Lower lobe of right lung (tissue), 2 donors: ENCODE data around the gene ARID4A. TPM values are rescaled to one million over a fixed set of nuclear protein-coding genes. Genes with fewer than 3 reads are reported as not detected.
A peak's percentile ranks its signal among the peaks of the same experiment; 100 is the strongest.

ENCODE experiments used
- ATAC-seq, 2 donors: fragments of 200-7000 bp; cut with Tn5 transposase; one replicate each; pipeline ENCODE4 v1.9.1; 2020 to 2022; ENCODE audit warnings: mild to moderate bottlenecking in 2 of 2, moderate library complexity in 2 of 2
- DNase-seq: peaks from one replicate; pipeline ENCODE4 v3.0.0-alpha.2; 2020
- H3K27ac ChIP-seq: fragments of 200-600 bp; one replicate; pipeline ENCODE4 v1.8.0; 2022
- H3K27me3 ChIP-seq: fragments of 200-600 bp; one replicate; pipeline ENCODE4 v1.8.0; 2022; ENCODE audit warnings: low read depth
- H3K36me3 ChIP-seq: fragments of 200-600 bp; one replicate; pipeline ENCODE4 v1.8.0; 2022; ENCODE audit warnings: mild to moderate bottlenecking
- H3K4me1 ChIP-seq: fragments of 200-600 bp; one replicate; pipeline ENCODE4 v1.8.0; 2022
- H3K4me3 ChIP-seq: fragments of 200-600 bp; one replicate; pipeline ENCODE4 v1.8.0; 2022; ENCODE audit warnings: mild to moderate bottlenecking
- H3K9me3 ChIP-seq: fragments of 200-600 bp; one replicate; pipeline ENCODE4 v1.8.0; 2022
- CTCF ChIP-seq: fragments of 200-600 bp; IDR thresholded peaks from one replicate; pipeline ENCODE4 v1.8.0; 2022; ENCODE audit warnings: antibody characterized with exemption, mild to moderate bottlenecking
- intact Hi-C: fragments of 100-400 bp; cut with DNase I; formaldehyde crosslinking; loops from one replicate; pipeline ENCODE4 v1.11.0; 2022
- total RNA-seq: library from RNA; stranded (reverse); fragmentation: NEBNext Ultra II Directional; extraction: Animal tissue kit (Norgen Biotek cat#: 25700); gene quantifications from one replicate; pipeline ENCODE4 v1.2.1, GENCODE V29; 2021
- donor health status: DM: no; HTN: yes; CAD: no; lungs with severe emphysema.

The ARID4A gene
- total RNA-seq, 1 donor from 2014 or later = 37.9 TPM

- Histone ChIP-seq H3K36me3 (peaks cover 97% of the 10 kb centered on the region), H3K27me3 (no peaks in the 10 kb centered on the region), H3K27ac (no peak overlapping the region), H3K4me3 (no peak overlapping the region), H3K9me3 (no peaks in the 10 kb centered on the region), H3K4me1 (no peaks in the 10 kb centered on the region)
- ATAC-seq (peak in 1 of 2 donors; percentile 17), DNase-seq (no peak)
- no peak for TF ChIP-seq CTCF
- intact Hi-C loops = no loop called here
Observed at GRCh38 chr14:58367296-58367695, 68.9 kb downstream of the ARID4A start.

GRCh38 chr14:58368956-58369355, 70.6 kb downstream of the ARID4A start:
- H3K4me1 ChIP-seq = no peaks in the 10 kb centered on the region
- DNase-seq (no peak), ATAC-seq (no peak)
- H3K4me3 ChIP-seq = no peak overlapping the region
- H3K27ac ChIP-seq = no peak overlapping the region
- H3K36me3 ChIP-seq = peaks cover 99% of the 10 kb centered on the region
- no peaks in the 10 kb centered on the region for H3K27me3 ChIP-seq
- no peak for TF ChIP-seq CTCF
- no peaks in the 10 kb centered on the region for H3K9me3 ChIP-seq
- intact Hi-C loops = no loop called here

DNA sequence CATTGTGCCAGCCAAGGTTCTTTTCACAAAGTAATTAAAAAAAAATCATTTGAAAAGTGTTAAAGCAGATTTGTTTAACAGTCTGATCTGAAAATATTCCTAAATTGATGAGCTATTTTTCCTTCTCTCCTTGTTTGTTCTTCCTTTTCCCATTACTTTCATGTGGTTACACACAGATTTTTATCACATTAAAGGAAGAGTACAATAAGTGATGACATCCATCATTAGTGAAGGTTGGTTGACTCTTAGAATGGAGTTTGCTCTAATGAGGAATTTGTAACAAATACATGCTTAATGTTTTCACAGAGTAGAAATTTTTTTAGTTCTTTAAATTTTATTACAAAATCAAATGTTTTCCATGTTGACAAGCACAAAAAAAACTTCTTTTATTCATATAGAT, 78.4 kb downstream of the ARID4A start:
- intact Hi-C loops = no loop called here
- Histone ChIP-seq H3K27me3 (no peaks in the 10 kb centered on the region), H3K4me3 (no peak overlapping the region), H3K27ac (no peak overlapping the region), H3K36me3 (peaks cover 58% of the 10 kb centered on the region), H3K9me3 (no peaks in the 10 kb centered on the region), H3K4me1 (no peaks in the 10 kb centered on the region)
- DNase-seq = no peak
- TF ChIP-seq CTCF = no peak
- no peak for ATAC-seq

DNA sequence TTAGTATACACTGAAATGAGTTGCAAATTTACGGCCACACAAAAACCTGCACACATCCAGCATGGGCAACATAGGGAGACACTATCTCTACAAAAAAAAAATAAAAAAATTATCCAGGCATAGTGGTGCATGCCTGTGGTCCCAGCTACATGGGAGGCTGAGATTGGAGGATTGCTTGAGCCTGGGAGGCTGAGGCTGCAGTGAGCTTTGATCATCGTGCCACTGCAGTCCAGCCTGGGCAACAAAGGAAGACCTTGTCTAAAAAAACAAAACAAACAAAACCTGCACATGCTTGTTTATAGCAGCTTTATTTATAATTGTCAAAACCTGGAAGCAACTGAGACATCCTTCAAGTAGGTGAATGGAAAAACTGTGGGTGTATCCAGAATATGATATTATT, 92.5 kb downstream of the ARID4A start:
- Histone ChIP-seq H3K4me1 (peaks cover 7% of the 10 kb centered on the region), H3K4me3 (no peak overlapping the region), H3K9me3 (no peaks in the 10 kb centered on the region), H3K27me3 (no peaks in the 10 kb centered on the region), H3K36me3 (no peaks in the 10 kb centered on the region), H3K27ac (no peak overlapping the region)
- no peak for DNase-seq
- ATAC-seq = no peak
- intact Hi-C loops = no loop called here
- no peak for TF ChIP-seq CTCF

DNA sequence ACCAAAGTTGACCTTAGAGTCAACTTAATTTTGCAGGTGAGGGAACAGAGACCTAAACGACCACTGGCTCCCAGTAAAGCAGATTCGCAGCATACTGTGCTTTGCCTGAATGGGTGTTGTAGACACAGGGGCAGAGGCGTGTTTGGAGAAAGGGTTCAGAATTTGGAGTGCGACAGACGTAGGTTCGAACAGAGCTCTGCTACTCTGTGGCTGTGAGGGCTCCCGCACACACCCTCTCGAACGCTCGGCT, 97.1 kb downstream of the ARID4A start:
- intact Hi-C loops = no loop called here
- DNase-seq (no peak), ATAC-seq (no peak)
- H3K4me1 ChIP-seq = peaks cover 14% of the 10 kb centered on the region
- no peaks in the 10 kb centered on the region for H3K9me3 ChIP-seq
- H3K36me3 ChIP-seq = no peaks in the 10 kb centered on the region
- no peaks in the 10 kb centered on the region for H3K27me3 ChIP-seq
- H3K27ac ChIP-seq = peak overlapping the region; percentile 88
- TF ChIP-seq CTCF = no peak
- H3K4me3 ChIP-seq = peak overlapping the region; percentile 69
